ENCODE results near the gene MICAL3. TPM values are rescaled to one million over a fixed set of nuclear protein-coding genes. Genes with fewer than 3 reads are reported as not detected.

The MICAL3 gene
- total and polyA plus RNA-seq, 2 experiments from 2014 or later, result 27.3 to 76.9 TPM

DNA sequence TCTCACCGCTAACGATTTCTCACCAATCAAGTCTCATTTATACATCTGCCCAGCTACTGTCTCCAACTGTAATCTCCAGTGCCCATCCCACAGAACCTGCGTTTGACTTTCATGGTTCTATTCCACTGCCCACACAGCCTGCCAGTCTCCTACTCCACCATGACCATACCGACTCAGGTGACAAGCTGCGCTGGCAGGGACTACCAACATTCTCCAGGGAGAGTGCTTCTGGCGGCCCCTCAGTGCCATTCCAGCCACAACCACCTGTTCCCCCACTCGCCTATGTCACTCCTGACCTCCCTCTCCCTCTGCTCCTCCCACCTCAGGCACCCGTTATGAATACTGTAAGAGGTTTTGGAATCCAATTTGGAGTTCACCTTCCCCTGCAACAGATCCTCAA lies 141.6 kb downstream of the MICAL3 start:
- H3K36me3 ChIP-seq, result peaks cover 35% of the 10 kb centered on the region
- H3K27ac ChIP-seq, result no peak overlapping the region
- no peaks in the 10 kb centered on the region for H3K27me3 ChIP-seq
- H3K9me3 ChIP-seq (ENCODE audit: low read depth), result no peaks in the 10 kb centered on the region
- TF ChIP-seq, protein P1, sequence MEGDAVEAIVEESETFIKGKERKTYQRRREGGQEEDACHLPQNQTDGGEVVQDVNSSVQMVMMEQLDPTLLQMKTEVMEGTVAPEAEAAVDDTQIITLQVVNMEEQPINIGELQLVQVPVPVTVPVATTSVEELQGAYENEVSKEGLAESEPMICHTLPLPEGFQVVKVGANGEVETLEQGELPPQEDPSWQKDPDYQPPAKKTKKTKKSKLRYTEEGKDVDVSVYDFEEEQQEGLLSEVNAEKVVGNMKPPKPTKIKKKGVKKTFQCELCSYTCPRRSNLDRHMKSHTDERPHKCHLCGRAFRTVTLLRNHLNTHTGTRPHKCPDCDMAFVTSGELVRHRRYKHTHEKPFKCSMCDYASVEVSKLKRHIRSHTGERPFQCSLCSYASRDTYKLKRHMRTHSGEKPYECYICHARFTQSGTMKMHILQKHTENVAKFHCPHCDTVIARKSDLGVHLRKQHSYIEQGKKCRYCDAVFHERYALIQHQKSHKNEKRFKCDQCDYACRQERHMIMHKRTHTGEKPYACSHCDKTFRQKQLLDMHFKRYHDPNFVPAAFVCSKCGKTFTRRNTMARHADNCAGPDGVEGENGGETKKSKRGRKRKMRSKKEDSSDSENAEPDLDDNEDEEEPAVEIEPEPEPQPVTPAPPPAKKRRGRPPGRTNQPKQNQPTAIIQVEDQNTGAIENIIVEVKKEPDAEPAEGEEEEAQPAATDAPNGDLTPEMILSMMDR (IDR thresholded peaks at IDR 0.05; ENCODE audit: low read depth, low read length), result no peak
- H3K4me1 ChIP-seq (ENCODE audit: low read depth), result peaks cover 22% of the 10 kb centered on the region
- no peak overlapping the region for H3K4me3 ChIP-seq
- DNase-seq (ENCODE audit: low read depth in 1 of 2, low spot score in 1 of 2), result no peak

DNA sequence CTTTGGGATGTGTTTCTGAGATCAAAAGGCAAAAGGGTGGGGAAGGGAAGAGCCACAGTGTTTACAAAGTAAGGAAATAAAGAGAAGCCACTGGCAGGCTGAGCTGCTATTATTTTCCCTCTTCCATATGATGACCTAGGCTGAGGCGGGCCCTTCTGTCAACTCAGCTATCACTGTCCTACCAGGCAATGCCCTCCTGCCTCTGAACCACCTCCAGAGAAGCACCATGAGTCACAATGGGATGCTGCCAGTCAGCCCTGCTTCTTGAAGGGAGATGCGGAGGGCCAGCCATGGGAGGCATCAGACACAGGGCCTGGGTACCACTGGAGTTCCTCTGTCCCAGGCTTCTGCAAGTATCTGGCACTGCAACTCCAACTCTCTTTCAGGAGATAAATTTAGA lies 142.2 kb downstream of the MICAL3 start:
- Histone ChIP-seq H3K4me1 (ENCODE audit: low read depth) (peaks cover 22% of the 10 kb centered on the region), H3K27ac (no peak overlapping the region), H3K9me3 (ENCODE audit: low read depth) (no peaks in the 10 kb centered on the region), H3K4me3 (no peak overlapping the region), H3K36me3 (peaks cover 31% of the 10 kb centered on the region), H3K27me3 (no peaks in the 10 kb centered on the region)
- DNase-seq (ENCODE audit: low read depth in 1 of 2, low spot score in 1 of 2), result no peak
- TF ChIP-seq, protein P1 (IDR thresholded peaks at IDR 0.05; ENCODE audit: low read depth, low read length), result no peak

DNA sequence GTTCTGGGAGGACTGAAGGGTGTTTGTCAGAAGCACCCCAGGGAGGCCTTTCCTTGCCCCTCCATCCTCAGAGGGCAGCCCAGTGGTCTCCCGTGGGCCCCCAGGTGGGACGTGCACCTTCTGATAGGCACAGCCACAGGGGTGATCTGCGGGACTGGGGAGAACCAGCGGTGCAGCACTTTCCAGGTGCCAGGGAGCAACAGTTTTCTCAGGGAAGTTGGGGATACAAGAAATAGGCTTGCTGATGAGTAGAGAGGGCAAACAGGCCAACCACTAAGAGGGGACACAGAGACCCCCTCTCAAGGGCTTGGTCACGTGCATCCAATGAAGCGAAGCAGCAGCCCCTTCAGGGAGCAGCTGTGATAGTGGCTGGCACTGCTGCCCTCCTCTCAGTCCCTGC lies 143.0 kb downstream of the MICAL3 start:
- Histone ChIP-seq H3K36me3 (peaks cover 30% of the 10 kb centered on the region), H3K27ac (no peak overlapping the region), H3K4me3 (no peak overlapping the region), H3K9me3 (ENCODE audit: low read depth) (no peaks in the 10 kb centered on the region), H3K27me3 (no peaks in the 10 kb centered on the region), H3K4me1 (ENCODE audit: low read depth) (peaks cover 22% of the 10 kb centered on the region)
- no peak for DNase-seq (ENCODE audit: low read depth in 1 of 2, low spot score in 1 of 2)
- TF ChIP-seq, protein P1 (IDR thresholded peaks at IDR 0.05; ENCODE audit: low read depth, low read length), result no peak

DNA sequence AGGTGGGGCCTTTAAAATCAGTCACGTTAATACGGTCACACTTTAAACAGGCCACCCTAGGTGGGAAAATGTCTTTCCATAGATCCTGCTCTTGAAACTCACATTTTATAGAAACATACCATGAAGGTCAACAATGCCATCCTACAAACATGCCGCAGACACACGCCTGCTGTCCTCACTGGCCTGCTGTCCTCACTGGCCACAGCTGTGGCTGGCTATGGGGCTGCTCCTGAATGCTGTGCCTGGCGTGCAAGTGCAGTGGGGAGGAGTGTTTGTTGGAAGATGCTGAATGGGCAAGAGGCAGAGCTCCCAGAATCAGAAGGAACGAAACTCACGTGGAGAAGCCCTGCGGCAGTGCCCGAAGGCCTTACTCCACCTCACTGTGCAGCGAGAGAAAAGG lies 143.9 kb downstream of the MICAL3 start:
- H3K4me3 ChIP-seq, result no peak overlapping the region
- H3K27me3 ChIP-seq, result no peaks in the 10 kb centered on the region
- no peak for DNase-seq (ENCODE audit: low read depth in 1 of 2, low spot score in 1 of 2)
- peaks cover 22% of the 10 kb centered on the region for H3K4me1 ChIP-seq (ENCODE audit: low read depth)
- no peaks in the 10 kb centered on the region for H3K9me3 ChIP-seq (ENCODE audit: low read depth)
- TF ChIP-seq, protein P1 (IDR thresholded peaks at IDR 0.05; ENCODE audit: low read depth, low read length), result no peak
- H3K27ac ChIP-seq, result no peak overlapping the region
- H3K36me3 ChIP-seq, result peaks cover 21% of the 10 kb centered on the region

DNA sequence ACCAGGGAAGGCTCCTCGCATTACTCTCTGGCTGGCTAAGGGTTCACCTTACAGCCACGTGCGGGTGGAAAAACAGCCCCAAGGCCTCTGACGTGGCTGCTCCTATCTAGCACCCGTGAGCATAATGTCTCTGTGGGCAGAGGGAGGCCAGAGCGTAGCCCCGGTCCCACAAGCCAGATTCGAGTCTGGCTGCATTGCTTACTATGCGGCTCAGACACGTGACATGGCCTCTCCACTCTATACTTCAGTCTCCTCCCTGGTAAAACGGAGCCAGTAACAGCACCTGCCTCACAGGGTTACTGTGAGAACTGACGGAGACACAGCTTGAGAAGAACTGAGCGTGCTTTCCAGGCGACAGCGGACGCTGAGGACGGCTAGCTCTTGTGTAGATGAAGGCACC lies 144.3 kb downstream of the MICAL3 start:
- H3K9me3 ChIP-seq (ENCODE audit: low read depth), result no peaks in the 10 kb centered on the region
- H3K4me3 ChIP-seq, result no peak overlapping the region
- DNase-seq (ENCODE audit: low read depth in 1 of 2, low spot score in 1 of 2), result no peak
- TF ChIP-seq, protein P1 (IDR thresholded peaks at IDR 0.05; ENCODE audit: low read depth, low read length), result no peak
- H3K27ac ChIP-seq, result no peak overlapping the region
- peaks cover 19% of the 10 kb centered on the region for H3K36me3 ChIP-seq
- H3K4me1 ChIP-seq (ENCODE audit: low read depth), result peaks cover 22% of the 10 kb centered on the region
- no peaks in the 10 kb centered on the region for H3K27me3 ChIP-seq

DNA sequence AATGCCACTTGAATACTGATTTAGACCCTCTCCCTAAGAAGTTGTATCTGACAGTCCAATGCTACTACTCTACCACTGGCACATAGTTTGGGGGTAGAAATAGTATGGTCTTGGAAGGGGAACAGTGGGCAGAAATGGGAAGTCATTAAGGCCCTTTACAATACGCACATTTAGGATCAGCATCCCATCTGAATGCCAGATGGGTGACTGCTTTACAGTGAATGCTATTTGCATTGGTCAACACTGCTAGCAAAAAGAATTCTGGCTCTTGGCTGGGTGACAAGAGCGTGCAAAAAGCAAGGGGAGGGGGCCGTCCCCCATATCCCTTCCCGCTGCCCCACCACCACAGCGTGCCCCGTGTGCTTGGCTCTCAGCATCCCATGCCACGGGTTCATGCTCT lies 145.4 kb downstream of the MICAL3 start:
- no peaks in the 10 kb centered on the region for H3K27me3 ChIP-seq
- peaks cover 19% of the 10 kb centered on the region for H3K36me3 ChIP-seq
- peaks cover 11% of the 10 kb centered on the region for H3K4me1 ChIP-seq (ENCODE audit: low read depth)
- no peaks in the 10 kb centered on the region for H3K9me3 ChIP-seq (ENCODE audit: low read depth)
- H3K27ac ChIP-seq, result no peak overlapping the region
- TF ChIP-seq, protein P1 (IDR thresholded peaks at IDR 0.05; ENCODE audit: low read depth, low read length), result no peak
- no peak overlapping the region for H3K4me3 ChIP-seq
- no peak for DNase-seq (ENCODE audit: low read depth in 1 of 2, low spot score in 1 of 2)
